ENCODE results near the gene GRIK1.

Gene GRIK1

DNA sequence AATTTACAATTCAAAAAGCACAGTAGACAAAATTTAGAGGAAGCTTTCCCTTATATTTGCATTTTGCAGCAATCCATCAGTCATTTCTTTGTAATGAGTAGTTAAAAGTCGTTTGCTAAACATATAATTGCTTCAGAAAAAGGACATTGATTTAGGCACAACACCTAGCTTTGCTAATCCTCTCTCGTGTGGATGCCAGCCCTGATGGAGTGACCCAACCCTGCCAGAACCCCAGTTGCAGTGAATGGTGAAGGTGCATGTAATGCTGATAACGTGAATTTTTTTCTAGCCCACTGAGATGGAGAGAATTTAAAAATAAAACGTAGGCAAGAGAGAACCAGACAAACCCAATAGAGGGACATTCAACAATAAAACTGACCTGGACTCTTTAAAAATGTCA lies 263.4 kb downstream of the GRIK1 start:
- Histone ChIP-seq H3K36me3 (ENCODE audit: control insufficient read depth, low read length) (no peaks in the 10 kb centered on the region; the same call in 1 of the 2 replicates), H3K4me1 (ENCODE audit: control insufficient read depth, low read length) (peaks cover 61% of the 10 kb centered on the region), H3K4me3 (ENCODE audit: low read length) (peak overlapping the region; percentile 52), H3K27me3 (ENCODE audit: control insufficient read depth, low read length) (no peaks in the 10 kb centered on the region), H3F3A (ENCODE audit: control insufficient read depth, insufficient read depth) (peaks cover 16% of the 10 kb centered on the region), H4K20me1 (ENCODE audit: control insufficient read depth, insufficient read depth, low read depth, low read length) (no peaks in the 10 kb centered on the region), H3K9me3 (ENCODE audit: control insufficient read depth, insufficient read depth, low read length) (no peaks in the 10 kb centered on the region), H3K4me2 (ENCODE audit: low read length) (peak overlapping the region; percentile 63), H3K9me2 (replicated peaks; ENCODE audit: control insufficient read depth, low read length) (no peaks in the 10 kb centered on the region), H3K79me2 (ENCODE audit: control insufficient read depth, low read length) (no peaks in the 10 kb centered on the region), H3K27ac (ENCODE audit: low read depth, low read length) (peak overlapping the region; percentile 87)
- TF ChIP-seq, protein P1, sequence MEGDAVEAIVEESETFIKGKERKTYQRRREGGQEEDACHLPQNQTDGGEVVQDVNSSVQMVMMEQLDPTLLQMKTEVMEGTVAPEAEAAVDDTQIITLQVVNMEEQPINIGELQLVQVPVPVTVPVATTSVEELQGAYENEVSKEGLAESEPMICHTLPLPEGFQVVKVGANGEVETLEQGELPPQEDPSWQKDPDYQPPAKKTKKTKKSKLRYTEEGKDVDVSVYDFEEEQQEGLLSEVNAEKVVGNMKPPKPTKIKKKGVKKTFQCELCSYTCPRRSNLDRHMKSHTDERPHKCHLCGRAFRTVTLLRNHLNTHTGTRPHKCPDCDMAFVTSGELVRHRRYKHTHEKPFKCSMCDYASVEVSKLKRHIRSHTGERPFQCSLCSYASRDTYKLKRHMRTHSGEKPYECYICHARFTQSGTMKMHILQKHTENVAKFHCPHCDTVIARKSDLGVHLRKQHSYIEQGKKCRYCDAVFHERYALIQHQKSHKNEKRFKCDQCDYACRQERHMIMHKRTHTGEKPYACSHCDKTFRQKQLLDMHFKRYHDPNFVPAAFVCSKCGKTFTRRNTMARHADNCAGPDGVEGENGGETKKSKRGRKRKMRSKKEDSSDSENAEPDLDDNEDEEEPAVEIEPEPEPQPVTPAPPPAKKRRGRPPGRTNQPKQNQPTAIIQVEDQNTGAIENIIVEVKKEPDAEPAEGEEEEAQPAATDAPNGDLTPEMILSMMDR (IDR thresholded peaks at IDR 0.05; ENCODE audit: low read depth, low read length, poor library complexity, severe bottlenecking), result no peak
- no peak for TF ChIP-seq EZH2phosphoT487 (IDR thresholded peaks at IDR 0.05; ENCODE audit: borderline replicate concordance, low read length)

- TF ChIP-seq, protein P1 (IDR thresholded peaks at IDR 0.05; ENCODE audit: low read depth, low read length, poor library complexity, severe bottlenecking), result no peak
- TF ChIP-seq EZH2phosphoT487 (IDR thresholded peaks at IDR 0.05; ENCODE audit: borderline replicate concordance, low read length), result no peak
- H3K27me3 ChIP-seq (ENCODE audit: control insufficient read depth, low read length), result no peaks in the 10 kb centered on the region
- no peaks in the 10 kb centered on the region for H3K9me2 ChIP-seq (replicated peaks; ENCODE audit: control insufficient read depth, low read length)
- peaks cover 16% of the 10 kb centered on the region for H3F3A ChIP-seq (ENCODE audit: control insufficient read depth, insufficient read depth)
- no peaks in the 10 kb centered on the region for H3K79me2 ChIP-seq (ENCODE audit: control insufficient read depth, low read length)
- peak overlapping the region; percentile 52 for H3K4me3 ChIP-seq (ENCODE audit: low read length)
- H3K4me1 ChIP-seq (ENCODE audit: control insufficient read depth, low read length), result peaks cover 61% of the 10 kb centered on the region
- no peaks in the 10 kb centered on the region for H4K20me1 ChIP-seq (ENCODE audit: control insufficient read depth, insufficient read depth, low read depth, low read length)
- H3K36me3 ChIP-seq (ENCODE audit: control insufficient read depth, low read length), result no peaks in the 10 kb centered on the region; the same call in 1 of the 2 replicates
- peak overlapping the region; percentile 87 for H3K27ac ChIP-seq (ENCODE audit: low read depth, low read length)
- peak overlapping the region; percentile 63 for H3K4me2 ChIP-seq (ENCODE audit: low read length)
- no peaks in the 10 kb centered on the region for H3K9me3 ChIP-seq (ENCODE audit: control insufficient read depth, insufficient read depth, low read length)
Observed at GRCh38 chr21:29675451-29675850, 264.3 kb downstream of the GRIK1 start.

- Histone ChIP-seq H3K79me2 (ENCODE audit: control insufficient read depth, low read length) (no peaks in the 10 kb centered on the region), H3K27me3 (ENCODE audit: control insufficient read depth, low read length) (no peaks in the 10 kb centered on the region), H3K36me3 (ENCODE audit: control insufficient read depth, low read length) (no peaks in the 10 kb centered on the region; the same call in 1 of the 2 replicates), H3K9me3 (ENCODE audit: control insufficient read depth, insufficient read depth, low read length) (no peaks in the 10 kb centered on the region), H4K20me1 (ENCODE audit: control insufficient read depth, insufficient read depth, low read depth, low read length) (no peaks in the 10 kb centered on the region), H3K27ac (ENCODE audit: low read depth, low read length) (peak overlapping the region; percentile 87; the same call in 1 of the 2 replicates), H3K4me1 (ENCODE audit: control insufficient read depth, low read length) (peaks cover 59% of the 10 kb centered on the region), H3F3A (ENCODE audit: control insufficient read depth, insufficient read depth) (peaks cover 16% of the 10 kb centered on the region), H3K4me2 (ENCODE audit: low read length) (peak overlapping the region; percentile 63), H3K9me2 (replicated peaks; ENCODE audit: control insufficient read depth, low read length) (no peaks in the 10 kb centered on the region), H3K4me3 (ENCODE audit: low read length) (no peak overlapping the region; the same call in 1 of the 2 replicates)
- TF ChIP-seq, protein P1 (IDR thresholded peaks at IDR 0.05; ENCODE audit: low read depth, low read length, poor library complexity, severe bottlenecking), result no peak
- TF ChIP-seq EZH2phosphoT487 (IDR thresholded peaks at IDR 0.05; ENCODE audit: borderline replicate concordance, low read length), result no peak
Observed at GRCh38 chr21:29674343-29674742, 265.5 kb downstream of the GRIK1 start.

Measured in DOHH2 (cell line).